NCI-H1436 (cell line): Measurements from ENCODE around the gene USP7.
"Not testable (repeated sequence)": the region's sequence is repeated elsewhere in the genome, so short reads cannot be mapped to it uniquely, and the experiment has no call there.

Experiments used
- DNase-seq: peaks from one replicate; lab custom pipeline; 2025; lab: John Stamatoyannopoulos, UW

USP7 gene

GRCh38 chr16:8877894-8878522 lies 85.7 kb downstream of the USP7 start:
- no peak for DNase-seq

GRCh38 chr16:8875317-8875716 lies 88.4 kb downstream of the USP7 start:
- not testable (repeated sequence) for DNase-seq

GRCh38 chr16:8874388-8874787 lies 89.3 kb downstream of the USP7 start:
- no peak for DNase-seq

- not testable (repeated sequence) for DNase-seq
These were observed 89.9 kb downstream of the USP7 start for GRCh38 chr16:8873866-8874195.

GRCh38 chr16:8872967-8873865 lies 90.5 kb downstream of the USP7 start:
- DNase-seq = no peak

GRCh38 chr16:8872071-8872470 lies 91.6 kb downstream of the USP7 start:
- DNase-seq = no peak

GRCh38 chr16:8869988-8870241 lies 93.8 kb downstream of the USP7 start:
- DNase-seq = not testable (repeated sequence)

GRCh38 chr16:8869212-8869987 lies 94.3 kb downstream of the USP7 start:
- DNase-seq = no peak

GRCh38 chr16:8868416-8869211 lies 95.1 kb downstream of the USP7 start, which contains the start of gene CARHSP1:
Gene CARHSP1, minus strand, starts transcription at chr16:8869006. Its CDS starts 9,678 bp downstream, at chr16:8859328.
- DNase-seq = peak; percentile 89

- no peak for DNase-seq
These were observed 95.7 kb downstream of the USP7 start for GRCh38 chr16:8867932-8868415.

GRCh38 chr16:8867216-8867931 lies 96.3 kb downstream of the USP7 start:
- no peak for DNase-seq

GRCh38 chr16:8866884-8867215 lies 96.9 kb downstream of the USP7 start:
- DNase-seq = no peak

- no peak for DNase-seq
These were observed 97.4 kb downstream of the USP7 start for GRCh38 chr16:8866118-8866883.

GRCh38 chr16:8865145-8865882 lies 98.4 kb downstream of the USP7 start:
- no peak for DNase-seq

GRCh38 chr16:8864480-8865110 lies 99.1 kb downstream of the USP7 start:
- DNase-seq = no peak

GRCh38 chr16:8863594-8864424 lies 99.9 kb downstream of the USP7 start:
- DNase-seq = no peak

- no peak for DNase-seq
These were observed 101.2 kb downstream of the USP7 start for GRCh38 chr16:8862309-8863130.
